IMR-90 (cell line): ENCODE data around the gene PKP4. TPM values are rescaled to one million over a fixed set of nuclear protein-coding genes. Genes with fewer than 3 reads are reported as not detected.

Experiments used
- ATAC-seq: fragments of 200-7000 bp; cut with Tn5 transposase; 2 replicates; pipeline ENCODE4 v1.9.1; 2020; ENCODE audit warnings: low read depth, mild to moderate bottlenecking, moderate library complexity
- BruUV-seq: library from RNA; stranded (reverse); fragments of 400-500 nt; replicated peaks from 2 replicates; lab custom pipeline; 2021; lab: Mats Ljungman, UMichigan
- CTCF ChIA-PET: fragments of 300-600 bp; formaldehyde crosslinking; extraction: SDS; loops from one replicate; lab custom pipeline; 2021; ENCODE audit warnings: antibody characterized with exemption; lab: Yijun Ruan, JAX
- POLR2A ChIA-PET: fragments of 300-600 bp; sonication (Branson Sonifier 250); formaldehyde crosslinking; loops from one replicate; lab custom pipeline; 2022; ENCODE audit warnings: antibody characterized with exemption; ENCODE audit not compliant: unreplicated experiment; lab: Charles Lee
- DNase-seq: peaks from one replicate; pipeline ENCODE4 v3.0.0; 2013
- H2AFZ ChIP-seq: replicated peaks from 2 replicates; pipeline ENCODE3; 2013; ENCODE audit warnings: low read length, mild to moderate bottlenecking; ENCODE audit not compliant: poor library complexity
- H2AK5ac ChIP-seq: 2 replicates; pipeline ENCODE4 v1.6.1; 2013; ENCODE audit warnings: low read depth, low read length, inconsistent platforms
- H2AK9ac ChIP-seq: replicated peaks from 2 replicates; pipeline ENCODE3; 2013; ENCODE audit warnings: mild to moderate bottlenecking, low read depth, low read length, moderate library complexity; ENCODE audit not compliant: poor library complexity
- H2BK120ac ChIP-seq: 2 replicates; pipeline ENCODE4 v1.6.1; 2013; ENCODE audit warnings: low read depth, low read length, inconsistent platforms
- H2BK15ac ChIP-seq: 3 replicates; pipeline ENCODE4 v1.6.1; 2013; ENCODE audit warnings: low read depth, low read length, inconsistent platforms
- H2BK20ac ChIP-seq: 2 replicates; pipeline ENCODE4 v1.6.1; 2013; ENCODE audit warnings: low read depth, mild to moderate bottlenecking, inconsistent platforms, low read length, moderate library complexity
- H2BK5ac ChIP-seq: 2 replicates; pipeline ENCODE4 v1.6.1; 2013; ENCODE audit warnings: mild to moderate bottlenecking, low read depth, low read length, inconsistent platforms; ENCODE audit not compliant: poor library complexity, severe bottlenecking
- H3K14ac ChIP-seq: replicated peaks from 2 replicates; pipeline ENCODE4 v1.6.1; 2013; ENCODE audit warnings: low read depth, low read length, inconsistent platforms
- H3K18ac ChIP-seq: 2 replicates; pipeline ENCODE4 v1.6.1; 2013; ENCODE audit warnings: low read depth, low read length, control low read depth
- H3K23ac ChIP-seq: 2 replicates; pipeline ENCODE4 v1.6.1; 2013; ENCODE audit warnings: low read depth, low read length, inconsistent platforms
- H3K27ac ChIP-seq: 2 replicates; pipeline ENCODE4 v1.5.1; 2013; ENCODE audit warnings: mild to moderate bottlenecking, control low read depth, low read length; ENCODE audit not compliant: insufficient read depth
- H3K27me3 ChIP-seq: 2 replicates; pipeline ENCODE4 v1.6.1; 2013; ENCODE audit warnings: low read length; ENCODE audit not compliant: control insufficient read depth, insufficient read depth
- H3K36me3 ChIP-seq: 2 replicates; pipeline ENCODE4 v1.6.1; 2013; ENCODE audit warnings: low read length, mixed read lengths; ENCODE audit not compliant: control insufficient read depth, insufficient read depth
- H3K4ac ChIP-seq: 2 replicates; pipeline ENCODE4 v1.6.1; 2013; ENCODE audit warnings: low read depth, low read length, inconsistent platforms
- H3K4me1 ChIP-seq: 2 replicates; pipeline ENCODE4 v1.6.1; 2013; ENCODE audit warnings: low read length, mixed read lengths; ENCODE audit not compliant: control insufficient read depth, insufficient read depth
- H3K4me2 ChIP-seq: 2 replicates; pipeline ENCODE4 v1.6.1; 2013; ENCODE audit warnings: low read depth, mild to moderate bottlenecking, control low read depth, low read length, moderate library complexity
- H3K4me3 ChIP-seq: 2 replicates; pipeline ENCODE4 v1.5.1; 2013; ENCODE audit warnings: low read depth, mild to moderate bottlenecking, control low read depth, low read length, moderate library complexity; ENCODE audit not compliant: insufficient read depth
- H3K56ac ChIP-seq: 2 replicates; pipeline ENCODE4 v1.6.1; 2013; ENCODE audit warnings: low read length, inconsistent platforms; ENCODE audit not compliant: insufficient read depth; ENCODE audit errors: extremely low read depth
- H3K79me1 ChIP-seq, 2 experiments: 2 replicates each; pipeline ENCODE4 v1.6.1; 2013; ENCODE audit warnings: low read length in 2 of 2, inconsistent platforms in 1 of 2, low read depth in 1 of 2
- H3K9ac ChIP-seq: 2 replicates; pipeline ENCODE4 v1.6.1; 2013; ENCODE audit warnings: low read depth, low read length, control low read depth
- H3K9me1 ChIP-seq: 2 replicates; pipeline ENCODE4 v1.6.1; 2013; ENCODE audit warnings: low read length, inconsistent platforms; ENCODE audit not compliant: insufficient read depth
- H3K9me3 ChIP-seq: 2 replicates; pipeline ENCODE4 v1.6.1; 2013; ENCODE audit warnings: low read length; ENCODE audit not compliant: control insufficient read depth, insufficient read depth
- H4K20me1 ChIP-seq: 2 replicates; pipeline ENCODE4 v1.6.1; 2013; ENCODE audit warnings: low read length, inconsistent platforms; ENCODE audit not compliant: insufficient read depth
- H4K5ac ChIP-seq: 2 replicates; pipeline ENCODE4 v1.6.1; 2013; ENCODE audit warnings: mild to moderate bottlenecking, low read depth, low read length, control low read depth
- H4K8ac ChIP-seq, 2 experiments: 2 replicates each; pipeline ENCODE4 v1.6.1; 2013; ENCODE audit warnings: low read depth in 2 of 2, low read length in 2 of 2, control low read depth in 1 of 2, inconsistent platforms in 1 of 2
- H4K91ac ChIP-seq: 2 replicates; pipeline ENCODE4 v1.6.1; 2013; ENCODE audit warnings: low read depth, low read length, inconsistent platforms; ENCODE audit not compliant: insufficient read depth
- CEBPB ChIP-seq: IDR thresholded peaks from 2 replicates; pipeline ENCODE4 v1.6.1; 2012; ENCODE audit warnings: low read depth, low read length, improper control_type of control experiment
- WGBS, 2 experiments: methylation state at CpG; one replicate each; pipeline versions ENCODE4 v1.1.5 to v1.1.7; 2013; ENCODE audit warnings: missing lambda C conversion rate in 2 of 2; ENCODE audit not compliant: insufficient read length in 1 of 2; ENCODE audit errors: extremely low coverage in 2 of 2; 5-methylcytosine and 5-hydroxymethylcytosine counted together
- dilution Hi-C: fragments of 300-500 bp; cut with HindIII; formaldehyde crosslinking; loops from one replicate; pipeline ENCODE4 v1.14.3; 2018; ENCODE audit warnings: low sequenced_read_pairs; ENCODE audit not compliant: unreplicated experiment
- in situ Hi-C: fragments of 300-500 bp; cut with MboI; formaldehyde crosslinking; loops from 3 replicates; pipeline ENCODE4 v1.14.3; 2019; ENCODE audit warnings: low sequenced_read_pairs, inconsistent platforms, mixed read lengths
- intact Hi-C: fragments of 100-400 bp; cut with micrococcal nuclease; formaldehyde crosslinking; loops from 2 replicates; pipeline ENCODE4 v1.10.0; 2022
- polyA plus RNA-seq, 3 experiments: library from polyadenylated mRNA; depleted of rRNA; stranded (reverse); fragments of >200 nt; gene quantifications; 2 replicates each; pipeline ENCODE4 v1.2.3, GENCODE V29; 2012; ENCODE audit warnings: low replicate concordance in 1 of 3
- total RNA-seq: library from RNA; depleted of rRNA; stranded (reverse); fragments of >200 nt; gene quantifications from 2 replicates; pipeline ENCODE4 v1.2.3, GENCODE V29; 2012
- TF ChIP-seq, protein P1 (sequence below): fragments of 150-350 bp; IDR thresholded peaks from 2 replicates; pipeline ENCODE4 v1.6.1; 2017; ENCODE audit warnings: mild to moderate bottlenecking, antibody characterized with exemption, low read length, low read depth

PKP4 gene
- total and polyA plus RNA-seq, 2 of the 4 experiments (the other 2 are of a cell fraction), result 20.1 to 37.8 TPM

- H3K4me2 ChIP-seq, result peak overlapping the region; percentile 25; the same call in 1 of the 2 replicates
- no peak overlapping the region for H2AFZ ChIP-seq
- peak; percentile 55; the same call in 1 of the 2 replicates for TF ChIP-seq CEBPB
- TF ChIP-seq, protein P1, sequence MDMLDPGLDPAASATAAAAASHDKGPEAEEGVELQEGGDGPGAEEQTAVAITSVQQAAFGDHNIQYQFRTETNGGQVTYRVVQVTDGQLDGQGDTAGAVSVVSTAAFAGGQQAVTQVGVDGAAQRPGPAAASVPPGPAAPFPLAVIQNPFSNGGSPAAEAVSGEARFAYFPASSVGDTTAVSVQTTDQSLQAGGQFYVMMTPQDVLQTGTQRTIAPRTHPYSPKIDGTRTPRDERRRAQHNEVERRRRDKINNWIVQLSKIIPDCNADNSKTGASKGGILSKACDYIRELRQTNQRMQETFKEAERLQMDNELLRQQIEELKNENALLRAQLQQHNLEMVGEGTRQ, result no peak
- H3K9me3 ChIP-seq, result peaks cover 13% of the 10 kb centered on the region
- H3K23ac ChIP-seq, result peak overlapping the region; percentile 75
- H2BK15ac ChIP-seq, result no peak overlapping the region
- no CpG with 5 or more reads among the region's 1 CpG for WGBS, 2 experiments
- peak overlapping the region; percentile 98 for H2BK120ac ChIP-seq
- peak overlapping the region; percentile 70; the same call in 1 of the 2 replicates for H3K56ac ChIP-seq
- peak overlapping the region; percentile 34; the same call in 1 of the 2 replicates for H3K27ac ChIP-seq
- dilution Hi-C loops (no loop called here), intact Hi-C loops (loop anchor here (5.0 kb wide), 2 partner anchors 173 to 188 kb away; no protein-coding TSS in a partner anchor), in situ Hi-C loops (no loop called here)
- no peak overlapping the region for H3K4me3 ChIP-seq
- no peaks in the 10 kb centered on the region for H3K27me3 ChIP-seq
- ATAC-seq, result peak; percentile 66
- H4K91ac ChIP-seq, result peak overlapping the region; percentile 88
- H4K5ac ChIP-seq, result peak overlapping the region; percentile 79; the same call in 1 of the 2 replicates
- H4K8ac ChIP-seq, result peak overlapping the region in 1 of 2 experiments; percentile 75; a peak in 3 of 4 replicates
- H3K18ac ChIP-seq, result peak overlapping the region; percentile 92; the same call in 1 of the 2 replicates
- H3K9me1 ChIP-seq, result peaks cover 11% of the 10 kb centered on the region
- peak overlapping the region; percentile 91 for H3K4ac ChIP-seq
- peak overlapping the region; percentile 96 for H2BK5ac ChIP-seq
- CTCF ChIA-PET, result interaction anchor here (0.6 kb wide), 1 partner anchor 226 kb away, joined by 4 read pairs; no protein-coding TSS in a partner anchor
- no peaks in the 10 kb centered on the region for H3K36me3 ChIP-seq
- peak overlapping the region; percentile 76 for H2AK9ac ChIP-seq
- BruUV-seq, result no TSS peak
- H2AK5ac ChIP-seq, result peak overlapping the region; percentile 56
- POLR2A ChIA-PET, result no interaction called here
- H4K20me1 ChIP-seq, result no peaks in the 10 kb centered on the region
- DNase-seq, result peak; percentile 64
- H2BK20ac ChIP-seq, result peak overlapping the region; percentile 96
- H3K4me1 ChIP-seq, result peaks cover 10% of the 10 kb centered on the region; the same call in 1 of the 2 replicates
- peak overlapping the region; percentile 88 for H3K14ac ChIP-seq
- H3K79me1 ChIP-seq, result no peaks in the 10 kb centered on the region
- no peak overlapping the region; the same call in 1 of the 2 replicates for H3K9ac ChIP-seq
Observed at GRCh38 chr2:158414538-158414937, 42.2 kb upstream of the PKP4 start.
